Glutamatergic neuron (in vitro differentiated cells): ENCODE measurements around the gene SLC22A17. TPM values are rescaled to one million over a fixed set of nuclear protein-coding genes. Genes with fewer than 3 reads are reported as not detected.

Experiments
- DNase-seq: peaks from one replicate; pipeline ENCODE4 v3.0.0; 2022
- H3K27ac Mint-ChIP-seq: one replicate; pipeline ENCODE4 v1.8.0; 2020; ENCODE audit warnings: mild to moderate bottlenecking, mixed read lengths, inconsistent platforms; ENCODE audit not compliant: unreplicated experiment
- H3K27me3 Mint-ChIP-seq: one replicate; pipeline ENCODE4 v1.8.0; 2020; ENCODE audit warnings: mild to moderate bottlenecking, moderate library complexity, mixed read lengths, inconsistent platforms; ENCODE audit not compliant: unreplicated experiment
- H3K36me3 Mint-ChIP-seq: one replicate; pipeline ENCODE4 v1.8.0; 2020; ENCODE audit warnings: mild to moderate bottlenecking, mixed read lengths, inconsistent platforms; ENCODE audit not compliant: unreplicated experiment
- H3K4me1 Mint-ChIP-seq: one replicate; pipeline ENCODE4 v1.8.0; 2020; ENCODE audit warnings: mild to moderate bottlenecking, low read depth, mixed read lengths, inconsistent platforms; ENCODE audit not compliant: unreplicated experiment
- H3K4me3 Mint-ChIP-seq: one replicate; pipeline ENCODE4 v1.8.0; 2020; ENCODE audit warnings: mild to moderate bottlenecking, mixed read lengths, inconsistent platforms; ENCODE audit not compliant: unreplicated experiment
- H3K9me3 Mint-ChIP-seq: one replicate; pipeline ENCODE4 v1.8.0; 2020; ENCODE audit warnings: mild to moderate bottlenecking, moderate library complexity, mixed read lengths, inconsistent platforms; ENCODE audit not compliant: unreplicated experiment
- CTCF ChIP-seq: fragments of 200-600 bp; sonication (generic); IDR thresholded peaks from one replicate; pipeline ENCODE4 v1.5.0; 2021; ENCODE audit not compliant: partially characterized antibody, unreplicated experiment
- total RNA-seq: library from RNA; stranded (reverse); fragmentation: NEBNext Ultra II Directional; extraction: Animal tissue kit (Norgen Biotek cat#: 25700); gene quantifications from one replicate; pipeline ENCODE4 v1.2.1, GENCODE V29; 2021; ENCODE audit not compliant: unreplicated experiment

The SLC22A17 gene
- total RNA-seq, 1 donor from 2014 or later: 70.6 TPM

DNA sequence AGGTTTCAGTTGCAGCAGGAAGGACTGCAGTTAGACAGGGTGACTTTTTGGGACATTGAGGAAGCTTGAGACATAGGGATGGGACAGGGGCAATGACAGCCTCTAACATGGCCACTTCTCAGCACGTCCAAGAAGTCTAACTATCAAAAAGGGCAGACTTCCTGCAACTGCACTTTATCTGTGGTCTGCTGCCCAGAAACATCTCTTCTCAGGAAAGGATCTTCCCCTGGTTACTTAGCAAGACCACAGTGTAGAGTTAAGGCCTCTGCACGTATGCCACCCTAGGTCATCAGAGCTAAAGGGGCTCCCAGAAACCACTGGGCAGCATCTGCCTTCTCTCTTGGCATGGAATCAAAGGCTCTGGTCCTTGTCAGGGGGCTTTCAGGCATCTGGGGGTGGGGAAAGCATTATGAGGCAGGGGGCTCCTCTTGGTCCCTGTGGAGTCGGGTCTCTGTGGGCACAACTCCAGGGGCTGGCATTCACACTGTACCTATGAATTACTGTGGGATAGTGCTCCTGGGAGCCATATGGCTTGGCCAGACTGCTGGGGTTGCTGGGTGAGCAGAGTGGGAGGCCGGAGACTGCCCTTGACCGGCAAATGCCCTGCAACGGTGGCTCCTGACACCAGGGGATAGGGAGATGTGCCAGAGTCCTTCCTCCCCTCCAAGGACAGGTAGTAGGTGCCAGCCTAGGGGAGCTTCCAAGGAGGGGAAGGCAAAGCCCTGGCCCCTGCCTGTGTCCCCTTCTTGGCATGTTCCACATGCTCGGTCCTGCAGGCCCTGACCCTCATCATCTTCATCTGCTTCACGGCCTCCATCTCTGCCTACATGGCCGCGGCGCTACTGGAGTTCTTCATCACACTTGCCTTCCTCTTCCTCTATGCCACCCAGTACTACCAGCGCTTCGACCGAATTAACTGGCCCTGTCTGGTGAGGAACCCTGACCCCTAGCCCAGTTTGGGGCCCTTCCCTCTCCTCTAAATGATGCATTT is 25.2 kb upstream of the SLC22A17 start:
- H3K27me3 Mint-ChIP-seq: no peaks in the 10 kb centered on the region

GRCh38 chr14:23377198-23377550 is 24.5 kb upstream of the SLC22A17 start:
- no peak for DNase-seq
- peaks cover 1% of the 10 kb centered on the region for H3K27me3 Mint-ChIP-seq
- peaks cover 28% of the 10 kb centered on the region for H3K4me1 Mint-ChIP-seq
- no peaks in the 10 kb centered on the region for H3K36me3 Mint-ChIP-seq
- peaks cover 3% of the 10 kb centered on the region for H3K9me3 Mint-ChIP-seq
- no peak overlapping the region for H3K27ac Mint-ChIP-seq
- TF ChIP-seq CTCF: no peak
- H3K4me3 Mint-ChIP-seq: no peak overlapping the region

More for the DNA sequence above, 25.2 kb upstream of the SLC22A17 start:
- Mint-ChIP-seq H3K4me1 (peaks cover 31% of the 10 kb centered on the region), H3K36me3 (no peaks in the 10 kb centered on the region), H3K4me3 (no peak overlapping the region), H3K27ac (peak overlapping the region; percentile 2), H3K9me3 (peaks cover 3% of the 10 kb centered on the region)
- no peak for DNase-seq
- no peak for TF ChIP-seq CTCF

DNA sequence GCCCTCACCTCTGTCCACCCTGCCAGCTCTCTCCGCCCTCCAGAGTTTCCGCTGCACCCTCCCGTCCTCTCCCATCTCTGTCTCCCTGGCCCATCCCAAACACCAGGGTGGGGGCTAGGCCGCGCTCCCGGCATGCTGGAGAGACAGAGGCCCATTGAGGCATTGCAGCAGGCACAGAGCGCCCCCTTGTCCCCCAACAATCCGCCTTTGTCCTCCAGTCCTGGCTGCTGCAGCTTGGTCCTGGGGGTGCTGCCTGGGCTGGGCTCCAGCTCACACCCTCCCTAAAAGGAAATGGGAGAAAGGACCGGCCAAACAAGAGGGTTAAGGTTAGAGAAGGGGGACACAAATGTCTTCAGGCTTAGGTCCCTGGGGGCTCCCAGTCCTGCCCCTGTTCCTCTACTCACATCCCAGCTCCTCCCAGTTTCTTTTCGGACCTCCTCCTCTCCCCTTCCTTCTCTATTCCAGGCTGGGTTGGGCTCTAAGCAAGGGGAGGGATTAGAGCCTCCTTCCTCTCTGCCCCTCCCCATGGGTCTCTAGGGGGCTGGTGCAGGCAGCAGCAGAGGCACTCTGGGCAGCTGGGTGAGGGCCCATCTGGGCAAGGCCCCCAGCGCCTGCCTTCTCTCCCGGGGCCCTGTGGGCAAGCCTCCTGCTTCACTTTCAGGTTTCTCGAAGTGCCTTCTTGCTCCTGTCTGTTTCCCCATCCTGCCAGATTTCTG is 24.0 kb upstream of the SLC22A17 start, which contains the start of gene CMTM5:
Gene CMTM5 (plus strand): TSS at position 565 of the 716 bp plus-strand sequence. CDS start 206 bp downstream, outside the sequence.
- DNase-seq: peak; percentile 50
- Mint-ChIP-seq H3K27me3 (peaks cover 2% of the 10 kb centered on the region), H3K27ac (no peak within 1 kb of the TSS), H3K4me1 (peaks cover 24% of the 10 kb centered on the region), H3K36me3 (no peaks in the 10 kb centered on the region), H3K4me3 (peak within 1 kb of the TSS; percentile 15), H3K9me3 (peaks cover 4% of the 10 kb centered on the region)
- no peak for TF ChIP-seq CTCF

- no peak for TF ChIP-seq CTCF
- Mint-ChIP-seq H3K27ac (no peak overlapping the region), H3K9me3 (peaks cover 5% of the 10 kb centered on the region), H3K4me3 (no peak overlapping the region), H3K36me3 (no peaks in the 10 kb centered on the region), H3K27me3 (peaks cover 4% of the 10 kb centered on the region), H3K4me1 (peaks cover 16% of the 10 kb centered on the region)
- no peak for DNase-seq
Measured at GRCh38 chr14:23375527-23376251, 23.0 kb upstream of the SLC22A17 start.
